SK-N-SH (cell line): ENCODE measurements around the gene PCSK6.

Source experiments
- CTCF ChIP-seq: fragments of 200-600 bp; sonication (generic); IDR thresholded peaks from 2 replicates; pipeline ENCODE4 v1.6.1; 2017; ENCODE audit warnings: antibody characterized with exemption, mild to moderate bottlenecking, moderate library complexity
- EP300 ChIP-seq, 2 experiments: IDR thresholded peaks; 2 replicates each; pipeline versions ENCODE4 v1.4.0 to v1.6.1; 2012; ENCODE audit warnings: borderline replicate concordance in 1 of 2, low read depth in 1 of 2, low read length in 1 of 2
- FOXJ3 ChIP-seq: sonication (generic); formaldehyde crosslinking; IDR thresholded peaks from 2 replicates; pipeline ENCODE4 v1.5.1; 2020; ENCODE audit warnings: mild to moderate bottlenecking, missing genetic modification reagents
- GABPA ChIP-seq: IDR thresholded peaks from 2 replicates; pipeline ENCODE4 v1.4.0; 2012; ENCODE audit warnings: low read depth, mild to moderate bottlenecking
- GATA2 ChIP-seq: sonication (generic); formaldehyde crosslinking; IDR thresholded peaks from 2 replicates; pipeline ENCODE4 v1.5.0; 2020; ENCODE audit warnings: mild to moderate bottlenecking, missing genetic modification reagents
- MAX ChIP-seq: IDR thresholded peaks from 2 replicates; pipeline ENCODE4 v1.4.0; 2012; ENCODE audit warnings: low read depth
- NRF1 ChIP-seq: IDR thresholded peaks from 2 replicates; pipeline ENCODE4 v1.6.1; 2012; ENCODE audit warnings: low read depth, mild to moderate bottlenecking, low read length
- POLR2AphosphoS5 ChIP-seq: IDR thresholded peaks from 2 replicates; pipeline ENCODE4 v1.6.1; 2012; ENCODE audit warnings: low read depth, low read length
- RAD21 ChIP-seq: IDR thresholded peaks from 2 replicates; pipeline ENCODE4 v1.6.1; 2012; ENCODE audit warnings: mild to moderate bottlenecking, low read length
- REST ChIP-seq: IDR thresholded peaks from 2 replicates; pipeline ENCODE4 v1.6.1; 2012; ENCODE audit warnings: mild to moderate bottlenecking, low read depth, low read length, moderate library complexity
- SIN3A ChIP-seq: IDR thresholded peaks from 2 replicates; pipeline ENCODE4 v1.6.1; 2012; ENCODE audit warnings: low read depth, mild to moderate bottlenecking, low read length, moderate library complexity, borderline replicate concordance
- SMC3 ChIP-seq: IDR thresholded peaks from 2 replicates; pipeline ENCODE4 v1.6.1; 2012; ENCODE audit warnings: low read depth, low read length, improper control_type of control experiment
- TCF12 ChIP-seq: IDR thresholded peaks from 2 replicates; pipeline ENCODE4 v1.4.0; 2012
- USF2 ChIP-seq: fragments of 150-350 bp; IDR thresholded peaks from 2 replicates; pipeline ENCODE4 v1.6.1; 2017; ENCODE audit warnings: antibody characterized with exemption, low read length, low read depth, borderline replicate concordance

GRCh38 chr15:101295607-101296161 is 193.8 kb downstream of the PCSK6 start:
- TF ChIP-seq CTCF (no peak), RAD21 (no peak), GATA2 (CRISPR knock-in tag) (no peak), SIN3A (no peak), GABPA (no peak), FOXJ3 (CRISPR knock-in tag) (no peak), REST (no peak), NRF1 (no peak), POLR2AphosphoS5 (no peak), MAX (no peak), TCF12 (no peak), USF2 (no peak), EP300 (IDR thresholded peaks at IDR 0.05; ENCODE audit: borderline replicate concordance in 1 of 2, low read depth in 1 of 2, low read length in 1 of 2) (no peak), SMC3 (no peak)
